Gastroesophageal sphincter (tissue), 4 donors: ENCODE measurements around the gene RAPGEF1. TPM values are rescaled to one million over a fixed set of nuclear protein-coding genes. Genes with fewer than 3 reads are reported as not detected.

Experiments used
- ATAC-seq: fragments of 150-250 bp; one replicate; pipeline ENCODE4 v1.9.1; 2016; ENCODE audit warnings: mild to moderate bottlenecking, moderate library complexity
- H3K27ac ChIP-seq, 4 donors: fragments of 200-600 bp; sonication (generic) in 3 of 4; 1 replicate in 3 of 4; 2 replicates in 1 of 4; pipeline ENCODE4 v1.5.1; 2016 to 2019
- H3K27me3 ChIP-seq: fragments of 200-600 bp; sonication (generic); one replicate; pipeline ENCODE4 v1.5.1; 2019
- H3K36me3 ChIP-seq, 2 donors: fragments of 200-600 bp; sonication (generic); one replicate each; pipeline ENCODE4 v1.5.1; 2019; ENCODE audit warnings: control low read depth in 1 of 2
- H3K4me1 ChIP-seq, 3 donors: fragments of 200-600 bp; sonication (generic); 1 replicate in 2 of 3; 2 replicates in 1 of 3; pipeline ENCODE4 v1.5.1; 2016 to 2019; ENCODE audit warnings: control low read depth in 2 of 3
- H3K4me3 ChIP-seq, 2 donors: fragments of 200-600 bp; sonication (generic); one replicate each; pipeline ENCODE4 v1.5.1; 2019; ENCODE audit warnings: mild to moderate bottlenecking in 1 of 2, moderate library complexity in 1 of 2
- H3K9me3 ChIP-seq, 3 donors: fragments of 200-600 bp; sonication (generic); one replicate each; pipeline ENCODE4 v1.5.1; 2017 to 2019; ENCODE audit warnings: control low read depth in 2 of 3
- CTCF ChIP-seq, 4 experiments: fragments of 200-600 bp in 2 of 4; fragments of 450-650 bp in 2 of 4; sonication (generic) in 1 of 4; IDR thresholded peaks; one replicate each; pipeline ENCODE4 v1.5.1; 2017 to 2019; ENCODE audit warnings: antibody characterized with exemption in 4 of 4, mild to moderate bottlenecking in 2 of 4, moderate library complexity in 2 of 4
- EP300 ChIP-seq: sonication (generic); formaldehyde crosslinking; IDR thresholded peaks from one replicate; pipeline ENCODE4 v1.6.1; 2017; ENCODE audit warnings: antibody characterized with exemption, mild to moderate bottlenecking
- POLR2A ChIP-seq, 2 donors: fragments of 450-650 bp; IDR thresholded peaks; one replicate each; pipeline ENCODE4 v1.6.1; 2017; ENCODE audit warnings: antibody characterized with exemption in 2 of 2, mild to moderate bottlenecking in 2 of 2, moderate library complexity in 1 of 2
- POLR2AphosphoS5 ChIP-seq: sonication (generic); formaldehyde crosslinking; IDR thresholded peaks from one replicate; pipeline ENCODE4 v1.6.1; 2017; ENCODE audit warnings: antibody characterized with exemption
- WGBS, 2 donors: methylation state at CpG; one replicate each; pipeline ENCODE4 v1.1.5; 2018; ENCODE audit warnings: low coverage in 1 of 2; 5-methylcytosine and 5-hydroxymethylcytosine counted together
- total RNA-seq, 4 donors: library from RNA; depleted of rRNA; stranded (reverse); fragments of >200 nt; gene quantifications; one replicate each; pipeline ENCODE4 v1.1.0, GENCODE V29; 2016

The RAPGEF1 gene
- total RNA-seq, 4 donors from 2014 or later, result 47.5 to 162 (median 77.6) TPM

GRCh38 chr9:131732636-131733289 is 7.1 kb downstream of the RAPGEF1 start:
- H3K27me3 ChIP-seq, result no peaks in the 10 kb centered on the region
- 72 to 80% methylated on average over 7 to 12 of the region's 12 CpGs for WGBS, 2 donors
- no peak overlapping the region for H3K4me3 ChIP-seq
- peak overlapping the region in 3 of 4 donors; percentile 64 to 80 (median 78) for H3K27ac ChIP-seq
- peaks cover 11 to 97% (median 59%) of the 10 kb centered on the region in 3 donors for H3K4me1 ChIP-seq
- TF ChIP-seq POLR2A (IDR thresholded peaks at IDR 0.05), result no peak
- no peak for TF ChIP-seq CTCF (IDR thresholded peaks at IDR 0.05)
- TF ChIP-seq EP300, result no peak
- no peak for TF ChIP-seq POLR2AphosphoS5
- no peak for ATAC-seq
- no peaks in the 10 kb centered on the region for H3K9me3 ChIP-seq
- no peaks in the 10 kb centered on the region for H3K36me3 ChIP-seq

DNA sequence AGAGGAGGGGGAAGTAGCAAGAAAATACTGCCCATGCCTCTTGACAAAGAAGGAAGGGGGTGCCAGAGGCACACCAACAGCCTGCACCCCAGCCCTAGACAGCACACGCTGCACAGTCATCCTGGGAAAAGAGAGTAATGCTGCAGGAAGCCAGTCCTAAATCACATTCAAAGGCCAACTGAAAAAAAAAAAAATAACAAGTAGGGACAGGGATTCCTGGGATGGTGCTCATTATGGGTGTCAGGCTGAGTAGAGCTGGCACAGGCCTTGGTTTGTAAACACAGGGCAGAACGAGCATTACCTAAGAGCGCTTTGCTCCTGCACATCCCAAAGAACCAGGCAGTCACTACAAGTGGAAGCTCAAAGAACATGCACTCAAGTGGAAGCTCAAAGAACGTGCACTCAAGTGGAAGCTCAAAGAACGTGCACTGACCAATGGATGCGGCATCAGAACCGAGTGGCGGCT is 7.8 kb downstream of the RAPGEF1 start:
- TF ChIP-seq POLR2AphosphoS5 (peak; percentile 94), EP300 (no peak)
- WGBS, 2 donors, result 55% methylated on average over 7 of the region's 8 CpGs; no CpG with 5 or more reads in 1 of the 2 donors
- Histone ChIP-seq H3K4me3 (no peak overlapping the region), H3K27me3 (no peaks in the 10 kb centered on the region), H3K4me1 (peaks cover 11 to 97% (median 61%) of the 10 kb centered on the region in 3 donors), H3K9me3 (no peaks in the 10 kb centered on the region), H3K36me3 (no peaks in the 10 kb centered on the region), H3K27ac (peak overlapping the region in 3 of 4 donors; percentile 64 to 80 (median 78))
- peak; percentile 85 for ATAC-seq

GRCh38 chr9:131731644-131732043 is 8.2 kb downstream of the RAPGEF1 start:
- no peaks in the 10 kb centered on the region for H3K9me3 ChIP-seq
- no peak overlapping the region for H3K4me3 ChIP-seq
- H3K36me3 ChIP-seq, result no peaks in the 10 kb centered on the region
- TF ChIP-seq POLR2AphosphoS5 (no peak), EP300 (no peak), CTCF (IDR thresholded peaks at IDR 0.05) (no peak), POLR2A (IDR thresholded peaks at IDR 0.05) (no peak)
- H3K27ac ChIP-seq, result peak overlapping the region in 3 of 4 donors; percentile 64 to 80 (median 78)
- H3K27me3 ChIP-seq, result no peaks in the 10 kb centered on the region
- no peak for ATAC-seq
- peaks cover 11 to 97% (median 60%) of the 10 kb centered on the region in 3 donors for H3K4me1 ChIP-seq
- 55 to 60% methylated on average over 2 of the region's 5 CpGs for WGBS, 2 donors

GRCh38 chr9:131731237-131731636 is 8.6 kb downstream of the RAPGEF1 start:
- TF ChIP-seq POLR2A (IDR thresholded peaks at IDR 0.05) (no peak), EP300 (no peak), CTCF (IDR thresholded peaks at IDR 0.05) (no peak), POLR2AphosphoS5 (no peak)
- ATAC-seq, result no peak
- Histone ChIP-seq H3K4me1 (peaks cover 11 to 97% (median 57%) of the 10 kb centered on the region in 3 donors), H3K4me3 (no peak overlapping the region), H3K27me3 (no peaks in the 10 kb centered on the region), H3K36me3 (no peaks in the 10 kb centered on the region), H3K9me3 (no peaks in the 10 kb centered on the region), H3K27ac (peak overlapping the region in 3 of 4 donors; percentile 64 to 80 (median 78))
- WGBS, 2 donors, result 46 to 57% methylated on average over 7 of the region's 7 CpGs

DNA sequence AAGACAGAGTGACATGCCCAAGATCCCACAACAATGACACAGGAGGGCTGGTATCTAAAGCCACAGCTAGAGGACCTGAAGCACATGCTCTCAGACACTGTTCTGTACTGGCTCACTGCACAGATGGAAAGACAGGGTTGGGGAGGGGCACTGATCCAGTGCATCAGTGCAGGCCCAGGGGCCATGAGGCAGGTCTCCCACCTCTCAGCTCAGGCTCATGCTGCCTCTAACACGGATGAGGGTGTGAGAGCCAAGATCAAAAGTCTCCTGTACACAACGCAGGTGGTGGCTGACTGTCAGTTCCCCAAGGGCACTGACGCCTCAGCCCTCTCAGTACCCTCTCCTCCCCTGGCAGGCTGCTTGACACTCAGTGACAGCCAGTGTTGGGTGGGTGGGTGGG is 10.9 kb downstream of the RAPGEF1 start:
- Histone ChIP-seq H3K36me3 (no peaks in the 10 kb centered on the region), H3K9me3 (no peaks in the 10 kb centered on the region), H3K4me1 (peaks cover 8 to 87% (median 46%) of the 10 kb centered on the region in 3 donors), H3K27me3 (no peaks in the 10 kb centered on the region), H3K27ac (peak overlapping the region in 3 of 4 donors; percentile 5 to 56 (median 22)), H3K4me3 (no peak overlapping the region)
- TF ChIP-seq POLR2A (IDR thresholded peaks at IDR 0.05), result no peak
- no peak for TF ChIP-seq POLR2AphosphoS5
- no peak for TF ChIP-seq EP300
- TF ChIP-seq CTCF (IDR thresholded peaks at IDR 0.05), result no peak
- WGBS, 2 donors, result no CpG with 5 or more reads among the region's 3 CpGs
- no peak for ATAC-seq
